Left ventricle myocardium inferior (tissue), 1 donor: Measurements from ENCODE around the gene UBP1. TPM values are rescaled to one million over a fixed set of nuclear protein-coding genes. Genes with fewer than 3 reads are reported as not detected.

ENCODE experiments used
- DNase-seq: peaks from one replicate; pipeline ENCODE4 v3.0.0-alpha.2; 2020
- H3K27ac ChIP-seq: fragments of 200-600 bp; replicated peaks from 2 replicates; pipeline ENCODE4 v1.8.0; 2021
- H3K27me3 ChIP-seq: fragments of 200-600 bp; 2 replicates; pipeline ENCODE4 v1.8.0; 2021; ENCODE audit warnings: low read depth
- H3K36me3 ChIP-seq: fragments of 200-600 bp; 2 replicates; pipeline ENCODE4 v1.8.0; 2021
- H3K4me1 ChIP-seq: fragments of 200-600 bp; 2 replicates; pipeline ENCODE4 v1.8.0; 2021
- H3K4me3 ChIP-seq: fragments of 200-600 bp; 2 replicates; pipeline ENCODE4 v1.8.0; 2021; ENCODE audit warnings: mild to moderate bottlenecking, moderate library complexity
- H3K9me3 ChIP-seq: fragments of 200-600 bp; replicated peaks from 2 replicates; pipeline ENCODE4 v1.8.0; 2021
- intact Hi-C: fragments of 100-400 bp; cut with micrococcal nuclease; formaldehyde crosslinking; loops from one replicate; pipeline ENCODE4 v1.11.0; 2022
- total RNA-seq: library from RNA; stranded (reverse); fragmentation: NEBNext Ultra II Directional; extraction: Animal tissue kit (Norgen Biotek cat#: 25700); gene quantifications from one replicate; pipeline ENCODE4 v1.2.1, GENCODE V29; 2021
- TF ChIP-seq, protein P1 (sequence below): fragments of 200-600 bp; IDR thresholded peaks from 2 replicates; pipeline ENCODE4 v1.8.0; 2021; ENCODE audit warnings: antibody characterized with exemption, mild to moderate bottlenecking, borderline replicate concordance
- donor health status: DM: no; HTN: yes; CAD: no; lungs with severe emphysema.

The UBP1 gene
- total RNA-seq, 1 donor from 2014 or later: 40.6 TPM

DNA sequence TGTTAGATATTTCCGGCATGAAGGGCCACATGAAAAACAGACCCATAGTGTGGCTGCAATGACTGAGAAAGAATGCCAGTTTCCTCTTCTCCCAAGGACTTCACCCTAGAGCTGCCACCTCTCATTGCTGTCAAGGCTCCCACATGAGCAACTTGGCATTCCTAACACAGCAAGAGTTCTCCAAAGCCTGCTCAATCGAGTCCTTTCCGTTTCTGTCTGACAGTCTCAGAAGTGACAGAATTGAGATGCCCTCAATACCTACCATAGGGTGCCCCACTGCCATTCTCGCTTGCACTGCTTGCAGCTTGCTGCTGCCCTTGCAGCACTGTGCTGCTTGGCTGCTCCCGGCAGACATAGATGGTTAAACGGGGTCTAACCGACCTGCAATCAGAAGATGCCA is 44.3 kb downstream of the UBP1 start:
- Histone ChIP-seq H3K4me1 (peaks cover 12% of the 10 kb centered on the region), H3K27ac (no peak overlapping the region), H3K4me3 (no peak overlapping the region), H3K27me3 (no peaks in the 10 kb centered on the region), H3K36me3 (peaks cover 99% of the 10 kb centered on the region), H3K9me3 (no peaks in the 10 kb centered on the region)
- DNase-seq: no peak
- TF ChIP-seq, protein P1, sequence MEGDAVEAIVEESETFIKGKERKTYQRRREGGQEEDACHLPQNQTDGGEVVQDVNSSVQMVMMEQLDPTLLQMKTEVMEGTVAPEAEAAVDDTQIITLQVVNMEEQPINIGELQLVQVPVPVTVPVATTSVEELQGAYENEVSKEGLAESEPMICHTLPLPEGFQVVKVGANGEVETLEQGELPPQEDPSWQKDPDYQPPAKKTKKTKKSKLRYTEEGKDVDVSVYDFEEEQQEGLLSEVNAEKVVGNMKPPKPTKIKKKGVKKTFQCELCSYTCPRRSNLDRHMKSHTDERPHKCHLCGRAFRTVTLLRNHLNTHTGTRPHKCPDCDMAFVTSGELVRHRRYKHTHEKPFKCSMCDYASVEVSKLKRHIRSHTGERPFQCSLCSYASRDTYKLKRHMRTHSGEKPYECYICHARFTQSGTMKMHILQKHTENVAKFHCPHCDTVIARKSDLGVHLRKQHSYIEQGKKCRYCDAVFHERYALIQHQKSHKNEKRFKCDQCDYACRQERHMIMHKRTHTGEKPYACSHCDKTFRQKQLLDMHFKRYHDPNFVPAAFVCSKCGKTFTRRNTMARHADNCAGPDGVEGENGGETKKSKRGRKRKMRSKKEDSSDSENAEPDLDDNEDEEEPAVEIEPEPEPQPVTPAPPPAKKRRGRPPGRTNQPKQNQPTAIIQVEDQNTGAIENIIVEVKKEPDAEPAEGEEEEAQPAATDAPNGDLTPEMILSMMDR: no peak
- intact Hi-C loops: no loop called here

DNA sequence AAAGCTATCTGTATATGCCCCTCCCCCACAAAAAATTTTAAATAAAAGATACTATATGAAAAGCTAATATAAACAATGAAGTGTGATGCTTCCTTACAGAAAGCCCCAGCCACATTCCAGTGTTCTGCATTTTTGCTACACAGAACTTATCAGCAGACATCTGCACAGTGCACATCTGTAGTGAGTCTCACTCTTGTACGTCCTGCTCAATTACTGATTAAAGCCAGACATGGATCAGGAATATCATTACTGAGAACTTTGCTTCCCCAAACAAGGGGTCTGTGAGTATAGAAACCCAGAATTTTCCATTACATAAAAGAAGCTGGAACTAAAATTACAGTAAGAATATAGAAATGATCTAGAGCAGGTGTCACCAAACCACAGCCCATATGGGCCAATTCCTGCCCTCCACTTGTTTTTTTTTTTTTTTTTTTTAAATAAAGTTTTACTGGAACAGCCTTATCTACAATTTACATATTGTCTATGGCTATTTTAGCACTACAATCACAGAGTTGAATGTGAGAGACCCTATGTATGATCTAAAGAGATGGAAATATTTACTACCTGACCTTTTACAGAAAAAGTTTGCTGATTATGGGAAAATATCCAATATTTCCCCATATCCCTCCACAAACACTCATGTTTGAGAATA is 45.7 kb downstream of the UBP1 start:
- Histone ChIP-seq H3K4me3 (no peak overlapping the region), H3K27me3 (no peaks in the 10 kb centered on the region), H3K27ac (no peak overlapping the region), H3K36me3 (peaks cover 94% of the 10 kb centered on the region), H3K9me3 (no peaks in the 10 kb centered on the region), H3K4me1 (peaks cover 25% of the 10 kb centered on the region)
- intact Hi-C loops: no loop called here
- DNase-seq: no peak
- TF ChIP-seq, protein P1: no peak

- TF ChIP-seq, protein P1: no peak
- DNase-seq: no peak
- H3K27me3 ChIP-seq: no peaks in the 10 kb centered on the region
- H3K36me3 ChIP-seq: peaks cover 90% of the 10 kb centered on the region
- intact Hi-C loops: no loop called here
- H3K4me3 ChIP-seq: no peak overlapping the region
- H3K9me3 ChIP-seq: no peaks in the 10 kb centered on the region
- H3K4me1 ChIP-seq: peaks cover 26% of the 10 kb centered on the region
- no peak overlapping the region for H3K27ac ChIP-seq
Measured at GRCh38 chr3:33392703-33393125, 47.5 kb downstream of the UBP1 start.

DNA sequence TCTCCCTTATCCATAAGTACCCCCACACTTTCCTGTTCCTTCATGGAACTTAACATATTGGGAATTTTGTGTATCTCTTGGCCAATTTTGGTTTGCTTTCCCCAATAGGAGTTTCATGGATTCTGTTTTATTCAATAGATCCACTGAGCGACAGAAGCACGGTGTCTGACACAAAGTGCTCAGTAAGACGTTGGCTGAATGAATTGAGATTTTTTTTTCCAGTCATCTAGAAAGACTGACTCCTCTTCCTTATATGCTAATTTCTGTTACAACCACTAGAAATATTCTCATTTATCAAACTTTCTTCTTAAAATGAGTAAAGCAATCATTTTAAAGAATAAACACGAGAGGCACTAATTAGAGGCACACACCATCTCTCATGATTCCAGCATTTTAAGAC is 48.1 kb downstream of the UBP1 start:
- peaks cover 90% of the 10 kb centered on the region for H3K36me3 ChIP-seq
- no peak overlapping the region for H3K27ac ChIP-seq
- DNase-seq: no peak
- TF ChIP-seq, protein P1: no peak
- H3K9me3 ChIP-seq: no peaks in the 10 kb centered on the region
- H3K27me3 ChIP-seq: no peaks in the 10 kb centered on the region
- H3K4me3 ChIP-seq: no peak overlapping the region
- intact Hi-C loops: no loop called here
- H3K4me1 ChIP-seq: peaks cover 26% of the 10 kb centered on the region

DNA sequence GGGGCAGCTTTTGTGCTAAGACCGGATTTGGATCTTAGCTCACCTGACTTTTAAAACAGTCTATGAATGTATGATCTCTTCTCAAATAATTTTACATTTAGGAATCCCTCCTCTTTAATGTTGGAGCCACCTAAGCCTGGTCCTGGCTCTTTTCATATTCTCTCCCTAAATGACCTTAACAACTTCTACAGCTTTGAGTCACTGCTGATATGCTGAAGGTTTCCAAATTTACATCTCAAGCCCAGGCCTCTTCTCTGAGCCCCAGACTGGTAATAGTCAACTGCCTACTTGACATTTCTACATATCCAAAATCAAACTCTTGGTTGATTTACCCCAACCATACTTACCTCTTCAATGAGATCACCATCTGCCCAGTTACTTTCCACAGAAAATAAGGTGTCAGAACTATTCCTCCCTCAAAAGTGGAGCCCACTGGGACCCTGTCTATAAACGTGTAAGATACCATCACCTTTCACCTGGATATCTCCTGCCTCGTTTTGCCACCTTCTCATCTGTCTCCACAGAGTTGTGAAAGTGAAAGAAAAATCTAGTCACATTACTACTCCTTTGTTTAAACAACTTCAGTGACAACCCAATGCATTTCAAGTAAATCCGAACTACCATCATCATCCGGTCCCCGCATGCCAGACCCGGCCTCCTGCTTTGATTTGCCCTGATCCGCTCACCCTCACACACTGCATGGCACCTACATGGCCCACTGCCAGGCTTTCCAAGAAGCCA is 48.8 kb downstream of the UBP1 start:
- H3K27me3 ChIP-seq: no peaks in the 10 kb centered on the region
- no peak for DNase-seq

More for the DNA sequence above, 48.8 kb downstream of the UBP1 start:
- intact Hi-C loops: no loop called here
- H3K9me3 ChIP-seq: no peaks in the 10 kb centered on the region
- H3K36me3 ChIP-seq: peaks cover 90% of the 10 kb centered on the region
- peaks cover 26% of the 10 kb centered on the region for H3K4me1 ChIP-seq
- H3K27ac ChIP-seq: no peak overlapping the region
- no peak overlapping the region for H3K4me3 ChIP-seq
- TF ChIP-seq, protein P1: no peak
